DND-41 (cell line): ENCODE results near the gene PLCG1.
A peak's percentile ranks its signal among the peaks of the same experiment; 100 is the strongest.

Source experiments
- ATAC-seq: fragments of 200-7000 bp; cut with Tn5 transposase; 3 replicates; pipeline ENCODE4 v1.9.1; 2021; ENCODE audit warnings: low read depth; ENCODE audit not compliant: insufficient read depth
- DNase-seq: peaks from one replicate; pipeline ENCODE4 v3.0.0-alpha.2; 2020
- H2AFZ ChIP-seq: 2 replicates; pipeline ENCODE4 v1.6.0; 2012; ENCODE audit warnings: low read depth, low read length
- H3K27ac ChIP-seq: 2 replicates; pipeline ENCODE4 v1.5.1; 2012; ENCODE audit warnings: low read length, inconsistent platforms
- H3K27me3 ChIP-seq: fragments of 200-600 bp; sonication (generic); 2 replicates; pipeline ENCODE4 v1.6.0; 2012; ENCODE audit warnings: low read length, mild to moderate bottlenecking, inconsistent platforms; ENCODE audit not compliant: insufficient read depth, poor library complexity
- H3K36me3 ChIP-seq: 2 replicates; pipeline ENCODE4 v1.5.1; 2012; ENCODE audit warnings: low read length, inconsistent platforms; ENCODE audit not compliant: insufficient read depth
- H3K4me1 ChIP-seq: 2 replicates; pipeline ENCODE4 v1.5.1; 2012; ENCODE audit warnings: mild to moderate bottlenecking, low read length; ENCODE audit not compliant: insufficient read depth
- H3K4me2 ChIP-seq: 2 replicates; pipeline ENCODE4 v1.6.0; 2012; ENCODE audit warnings: mild to moderate bottlenecking, moderate library complexity, low read length, inconsistent platforms; ENCODE audit not compliant: insufficient read depth
- H3K4me3 ChIP-seq, 2 experiments: fragments of 200-600 bp in 1 of 2; shearing (Covaris generic) in 1 of 2; 2 replicates each; pipeline ENCODE4 v1.5.1; 2012 to 2016; ENCODE audit warnings: inconsistent platforms in 2 of 2, low read length in 2 of 2, mild to moderate bottlenecking in 2 of 2, low read depth in 1 of 2, moderate library complexity in 1 of 2
- H3K79me2 ChIP-seq: 2 replicates; pipeline ENCODE4 v1.6.0; 2012; ENCODE audit warnings: low read length, inconsistent platforms; ENCODE audit not compliant: insufficient read depth
- H3K9ac ChIP-seq: 2 replicates; pipeline ENCODE4 v1.6.0; 2012; ENCODE audit warnings: low read depth, mild to moderate bottlenecking, inconsistent platforms, low read length, moderate library complexity
- H3K9me3 ChIP-seq: 2 replicates; pipeline ENCODE4 v1.5.1; 2012; ENCODE audit warnings: low read length, moderate library complexity, mild to moderate bottlenecking, inconsistent platforms; ENCODE audit not compliant: insufficient read depth, severe bottlenecking
- H4K20me1 ChIP-seq: 2 replicates; pipeline ENCODE4 v1.6.0; 2012; ENCODE audit warnings: low read length; ENCODE audit not compliant: insufficient read depth
- EZH2 ChIP-seq: IDR thresholded peaks from 3 replicates; pipeline ENCODE4 v1.6.1; 2012; ENCODE audit warnings: borderline replicate concordance, low read depth, mild to moderate bottlenecking, moderate library complexity, low read length, inconsistent platforms; ENCODE audit not compliant: severe bottlenecking
- TF ChIP-seq, protein P1 (sequence below): IDR thresholded peaks from 2 replicates; pipeline ENCODE4 v1.5.1; 2012; ENCODE audit warnings: borderline replicate concordance, low read length, moderate library complexity, mild to moderate bottlenecking; ENCODE audit not compliant: poor library complexity, severe bottlenecking; ENCODE audit errors: extremely low read depth

PLCG1 gene

GRCh38 chr20:41136680-41137613 is at the start of gene PLCG1:
PLCG1 (plus strand) TSS chr20:41137543; CDS start chr20:41137642, 99 bp downstream.
- Histone ChIP-seq H3K9ac (peak within 1 kb of the TSS; percentile 98), H3K4me1 (peaks cover 53% of the 10 kb centered on the region), H3K79me2 (peaks cover 50% of the 10 kb centered on the region), H3K4me3 (peak within 1 kb of the TSS; percentile 78 to 81), H3K36me3 (peaks cover 28% of the 10 kb centered on the region), H3K27me3 (no peaks in the 10 kb centered on the region), H4K20me1 (peaks cover 39% of the 10 kb centered on the region), H2AFZ (peak within 1 kb of the TSS; percentile 96), H3K4me2 (peak within 1 kb of the TSS; percentile 89), H3K9me3 (no peaks in the 10 kb centered on the region), H3K27ac (peak within 1 kb of the TSS; percentile 92)
- TF ChIP-seq EZH2, result no peak
- TF ChIP-seq, protein P1, sequence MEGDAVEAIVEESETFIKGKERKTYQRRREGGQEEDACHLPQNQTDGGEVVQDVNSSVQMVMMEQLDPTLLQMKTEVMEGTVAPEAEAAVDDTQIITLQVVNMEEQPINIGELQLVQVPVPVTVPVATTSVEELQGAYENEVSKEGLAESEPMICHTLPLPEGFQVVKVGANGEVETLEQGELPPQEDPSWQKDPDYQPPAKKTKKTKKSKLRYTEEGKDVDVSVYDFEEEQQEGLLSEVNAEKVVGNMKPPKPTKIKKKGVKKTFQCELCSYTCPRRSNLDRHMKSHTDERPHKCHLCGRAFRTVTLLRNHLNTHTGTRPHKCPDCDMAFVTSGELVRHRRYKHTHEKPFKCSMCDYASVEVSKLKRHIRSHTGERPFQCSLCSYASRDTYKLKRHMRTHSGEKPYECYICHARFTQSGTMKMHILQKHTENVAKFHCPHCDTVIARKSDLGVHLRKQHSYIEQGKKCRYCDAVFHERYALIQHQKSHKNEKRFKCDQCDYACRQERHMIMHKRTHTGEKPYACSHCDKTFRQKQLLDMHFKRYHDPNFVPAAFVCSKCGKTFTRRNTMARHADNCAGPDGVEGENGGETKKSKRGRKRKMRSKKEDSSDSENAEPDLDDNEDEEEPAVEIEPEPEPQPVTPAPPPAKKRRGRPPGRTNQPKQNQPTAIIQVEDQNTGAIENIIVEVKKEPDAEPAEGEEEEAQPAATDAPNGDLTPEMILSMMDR, result no peak
- DNase-seq, result peak; percentile 89
- peak; percentile 61 for ATAC-seq

- Histone ChIP-seq H2AFZ (no peak overlapping the region), H3K27me3 (no peaks in the 10 kb centered on the region), H3K4me2 (no peak overlapping the region), H4K20me1 (0 out of 2 replicates have a peak, but pooled peaks cover 3% of the 10 kb centered on the region), H3K4me1 (no peaks in the 10 kb centered on the region), H3K79me2 (no peaks in the 10 kb centered on the region), H3K9ac (no peak overlapping the region), H3K27ac (no peak overlapping the region), H3K9me3 (no peaks in the 10 kb centered on the region), H3K36me3 (peaks cover 86% of the 10 kb centered on the region), H3K4me3 (no peak overlapping the region)
- ATAC-seq (no peak), DNase-seq (no peak)
- TF ChIP-seq, protein P1, result no peak
- no peak for TF ChIP-seq EZH2
Observed at GRCh38 chr20:41087777-41088176, 49.6 kb upstream of the PLCG1 start.

DNA sequence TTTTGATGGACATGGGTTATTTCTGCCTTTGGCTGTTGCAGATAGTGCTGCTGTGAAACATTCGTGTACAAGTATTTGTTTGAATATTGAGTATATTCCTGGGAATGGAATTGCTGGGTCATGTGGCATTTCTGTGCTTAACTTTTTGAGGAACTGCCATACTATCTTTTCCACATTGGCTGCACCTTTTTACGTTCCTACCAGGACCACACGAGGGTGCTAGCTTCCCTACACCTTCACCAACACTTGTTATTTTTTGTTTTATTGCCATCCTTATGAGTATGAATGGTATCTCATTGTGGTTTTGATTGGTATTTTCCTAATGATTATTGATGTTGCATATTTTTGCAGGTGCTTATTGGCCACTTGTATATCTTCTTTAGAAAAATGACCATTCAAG is 47.8 kb upstream of the PLCG1 start:
- Histone ChIP-seq H3K36me3 (peaks cover 84% of the 10 kb centered on the region), H4K20me1 (peaks cover 14% of the 10 kb centered on the region; the same call in 1 of the 2 replicates), H3K27me3 (no peaks in the 10 kb centered on the region), H3K9ac (no peak overlapping the region), H3K9me3 (no peaks in the 10 kb centered on the region), H2AFZ (no peak overlapping the region), H3K4me1 (no peaks in the 10 kb centered on the region), H3K4me2 (no peak overlapping the region), H3K27ac (no peak overlapping the region), H3K4me3 (no peak overlapping the region), H3K79me2 (no peaks in the 10 kb centered on the region)
- TF ChIP-seq EZH2, result no peak
- TF ChIP-seq, protein P1, result peak; percentile 37
- DNase-seq (no peak), ATAC-seq (no peak)
